IgD-negative memory B cell (primary cell): ENCODE data around the gene B2M. TPM values are rescaled to one million over a fixed set of nuclear protein-coding genes. Genes with fewer than 3 reads are reported as not detected.
"Not testable (repeated sequence)": the region's sequence is repeated elsewhere in the genome, so short reads cannot be mapped to it uniquely, and the experiment has no call there.

ENCODE experiments used
- H3K27ac Mint-ChIP-seq, 3 donors: one replicate each; pipeline ENCODE4 v1.8.0; 2020 to 2022; ENCODE audit warnings: mild to moderate bottlenecking in 3 of 3, mixed read lengths in 3 of 3, moderate library complexity in 1 of 3
- H3K27me3 Mint-ChIP-seq: one replicate; pipeline ENCODE4 v1.8.0; 2021; ENCODE audit warnings: mixed read lengths
- H3K36me3 Mint-ChIP-seq: one replicate; pipeline ENCODE4 v1.8.0; 2020; ENCODE audit warnings: mild to moderate bottlenecking, mixed read lengths
- H3K4me1 Mint-ChIP-seq, 3 donors: one replicate each; pipeline ENCODE4 v1.8.0; 2020 to 2022; ENCODE audit warnings: mixed read lengths in 3 of 3, mild to moderate bottlenecking in 1 of 3
- H3K4me3 Mint-ChIP-seq, 4 donors: one replicate each; pipeline ENCODE4 v1.8.0; 2020 to 2022; ENCODE audit warnings: mild to moderate bottlenecking in 4 of 4, mixed read lengths in 4 of 4, moderate library complexity in 3 of 4
- H3K9me3 Mint-ChIP-seq, 3 donors: one replicate each; pipeline ENCODE4 v1.8.0; 2020 to 2021; ENCODE audit warnings: mixed read lengths in 3 of 3, mild to moderate bottlenecking in 1 of 3
- polyA plus RNA-seq: library from polyadenylated mRNA; unstranded; fragments of 300-500 nt; fragmentation: Illumina TruSeq; gene quantifications from one replicate; pipeline ENCODE4 v1.2.3, GENCODE V29; 2021

The B2M gene
- polyA plus RNA-seq, 1 donor from 2014 or later = 23,226 TPM

DNA sequence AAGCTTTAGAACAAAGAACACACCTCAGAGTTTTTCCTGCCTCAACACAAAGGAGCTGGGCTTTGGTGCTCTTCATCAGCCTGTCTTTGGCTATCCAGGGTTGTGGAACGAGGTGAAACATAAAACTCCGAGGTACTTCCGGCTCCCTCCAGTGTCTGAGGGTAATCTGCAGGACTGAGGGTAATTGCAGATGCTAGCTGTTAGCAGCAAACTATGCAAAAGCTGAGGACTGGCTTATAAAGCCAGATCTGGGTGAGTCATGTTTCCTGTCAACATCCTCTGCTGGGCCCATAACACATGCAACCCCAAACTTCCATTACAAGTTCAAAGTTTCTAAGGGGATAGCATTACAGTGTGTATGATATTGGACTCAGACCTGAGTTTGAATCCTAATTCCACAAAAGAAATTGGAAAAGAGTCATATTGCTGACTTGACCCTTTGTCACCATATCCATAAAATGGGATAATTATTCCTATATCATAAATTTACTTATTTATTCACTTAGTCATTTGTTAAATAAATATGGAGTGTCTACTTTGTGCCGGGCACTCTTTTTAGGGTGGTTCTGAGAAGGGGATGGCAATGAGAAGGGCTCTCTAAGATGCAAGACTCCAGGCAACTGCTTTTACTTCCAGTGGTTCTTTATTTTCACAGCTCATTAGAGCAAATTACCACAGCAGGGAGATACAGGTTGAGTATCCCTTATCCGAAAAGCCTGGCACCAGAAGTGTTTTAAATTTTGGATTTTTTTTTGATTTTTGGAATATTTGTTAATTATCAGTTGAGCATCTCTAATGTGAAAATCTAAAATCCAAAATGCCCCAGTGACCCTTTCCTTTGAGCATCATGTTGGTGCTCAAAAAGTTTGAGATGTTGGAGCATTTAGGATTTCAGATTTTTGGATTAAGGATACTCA lies 15.5 kb downstream of the B2M start:
- H3K27me3 Mint-ChIP-seq = no peaks in the 10 kb centered on the region
- H3K4me1 Mint-ChIP-seq = peaks cover 47 to 55% (median 52%) of the 10 kb centered on the region in 3 donors
- H3K27ac Mint-ChIP-seq = peak overlapping the region; percentile 96 to 100 (median 99)
- peaks cover 1% of the 10 kb centered on the region for H3K36me3 Mint-ChIP-seq
- H3K4me3 Mint-ChIP-seq = peak overlapping the region; percentile 89 to 97 (median 94)
- H3K9me3 Mint-ChIP-seq = no peaks in the 10 kb centered on the region

- Mint-ChIP-seq H3K27me3 (no peaks in the 10 kb centered on the region), H3K4me1 (peaks cover 45 to 55% (median 46%) of the 10 kb centered on the region in 3 donors), H3K9me3 (no peaks in the 10 kb centered on the region), H3K27ac (peak overlapping the region; percentile 96 to 100 (median 99)), H3K36me3 (peaks cover 4% of the 10 kb centered on the region), H3K4me3 (peak overlapping the region; percentile 54 to 97 (median 92))
Observed at GRCh38 chr15:44727485-44728231, 16.3 kb downstream of the B2M start.

GRCh38 chr15:44728232-44728575 lies 16.9 kb downstream of the B2M start:
- Mint-ChIP-seq H3K27ac (peak overlapping the region; percentile 96 to 100 (median 99)), H3K4me3 (peak overlapping the region; percentile 89 to 99 (median 98)), H3K4me1 (peaks cover 44 to 54% (median 45%) of the 10 kb centered on the region in 3 donors)
- not testable (repeated sequence) for H3K9me3 Mint-ChIP-seq, H3K36me3 Mint-ChIP-seq, H3K27me3 Mint-ChIP-seq

- H3K9me3 Mint-ChIP-seq = no peaks in the 10 kb centered on the region
- peak overlapping the region; percentile 89 to 99 (median 98) for H3K4me3 Mint-ChIP-seq
- H3K36me3 Mint-ChIP-seq = peaks cover 4% of the 10 kb centered on the region
- H3K27me3 Mint-ChIP-seq = no peaks in the 10 kb centered on the region
- peaks cover 44 to 54% (median 45%) of the 10 kb centered on the region in 3 donors for H3K4me1 Mint-ChIP-seq
- H3K27ac Mint-ChIP-seq = peak overlapping the region; percentile 96 to 100 (median 99)
Observed at GRCh38 chr15:44728576-44729407, 17.5 kb downstream of the B2M start.

- H3K36me3 Mint-ChIP-seq = peaks cover 4% of the 10 kb centered on the region
- H3K9me3 Mint-ChIP-seq = no peaks in the 10 kb centered on the region
- peaks cover 40 to 51% (median 40%) of the 10 kb centered on the region in 3 donors for H3K4me1 Mint-ChIP-seq
Observed at GRCh38 chr15:44729408-44730127, 18.3 kb downstream of the B2M start.

GRCh38 chr15:44734839-44735481 lies 23.6 kb downstream of the B2M start:
- Mint-ChIP-seq H3K9me3 (no peaks in the 10 kb centered on the region), H3K36me3 (peaks cover 3% of the 10 kb centered on the region), H3K4me3 (peak overlapping the region; percentile 80 to 96 (median 87)), H3K4me1 (peaks cover 43 to 55% (median 48%) of the 10 kb centered on the region in 3 donors), H3K27me3 (no peaks in the 10 kb centered on the region), H3K27ac (peak overlapping the region; percentile 81 to 95 (median 95))

More at GRCh38 chr15:44729408-44730127, 18.3 kb downstream of the B2M start:
- Mint-ChIP-seq H3K27me3 (no peaks in the 10 kb centered on the region), H3K4me3 (peak overlapping the region; percentile 89 to 99 (median 98)), H3K27ac (peak overlapping the region; percentile 96 to 100 (median 99))

DNA sequence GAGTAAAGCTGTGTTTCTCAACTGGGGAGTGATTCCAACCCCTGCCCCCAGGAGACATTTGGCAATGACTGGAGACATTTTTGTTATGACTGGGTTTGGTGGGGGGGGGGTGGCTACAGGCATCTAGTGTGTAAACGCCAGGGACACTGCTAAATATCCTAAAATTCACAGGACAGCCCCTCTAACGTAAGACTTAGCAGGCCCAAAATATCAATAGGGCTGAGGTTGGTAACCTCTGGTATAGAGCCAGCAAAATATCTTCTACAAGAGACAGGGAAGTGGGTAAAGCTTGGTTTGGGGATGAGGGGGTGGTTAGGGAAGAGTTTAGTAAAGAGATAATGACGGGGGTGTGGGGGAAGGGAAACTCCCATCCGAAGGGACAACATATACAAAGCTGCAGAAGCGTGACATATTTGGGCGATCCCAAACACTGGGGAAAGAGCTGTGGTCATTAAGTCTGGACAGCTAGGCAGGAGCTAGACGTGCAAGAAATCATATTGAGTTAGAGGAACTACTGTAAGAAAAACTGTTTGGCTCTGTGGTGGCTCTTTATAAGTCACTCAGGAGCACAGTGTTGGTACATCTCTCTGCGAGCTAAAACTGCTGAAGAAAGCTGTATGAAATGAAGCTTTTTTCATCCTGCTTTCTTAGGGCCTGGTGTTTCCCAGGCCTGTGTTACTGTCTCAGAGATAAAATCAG lies 24.3 kb downstream of the B2M start:
- Mint-ChIP-seq H3K36me3 (peaks cover 3% of the 10 kb centered on the region), H3K9me3 (no peaks in the 10 kb centered on the region), H3K4me1 (peaks cover 42 to 51% (median 48%) of the 10 kb centered on the region in 3 donors)

GRCh38 chr15:44736181-44736765 lies 25.0 kb downstream of the B2M start, which contains the start of gene TRIM69:
TRIM69 (plus strand) TSS chr15:44736528; CDS start chr15:44736705, 177 bp downstream.
- H3K27ac Mint-ChIP-seq = peak within 1 kb of the TSS; percentile 81 to 95 (median 95)
- no peaks in the 10 kb centered on the region for H3K9me3 Mint-ChIP-seq
- H3K36me3 Mint-ChIP-seq = peaks cover 3% of the 10 kb centered on the region
- H3K27me3 Mint-ChIP-seq = no peaks in the 10 kb centered on the region
- peak within 1 kb of the TSS; percentile 80 to 96 (median 87) for H3K4me3 Mint-ChIP-seq
- H3K4me1 Mint-ChIP-seq = peaks cover 40 to 50% (median 45%) of the 10 kb centered on the region in 3 donors

More for the DNA sequence above, 24.3 kb downstream of the B2M start:
- H3K27me3 Mint-ChIP-seq = no peaks in the 10 kb centered on the region
- peak overlapping the region; percentile 80 to 96 (median 87) for H3K4me3 Mint-ChIP-seq
- peak overlapping the region; percentile 81 to 95 (median 95) for H3K27ac Mint-ChIP-seq

- H3K36me3 Mint-ChIP-seq = no peaks in the 10 kb centered on the region
- no peaks in the 10 kb centered on the region for H3K9me3 Mint-ChIP-seq
- H3K4me1 Mint-ChIP-seq = peaks cover 33 to 36% (median 34%) of the 10 kb centered on the region in 3 donors
- peak overlapping the region in 1 of 3 donors; percentile 27 for H3K27ac Mint-ChIP-seq
- H3K4me3 Mint-ChIP-seq = peak overlapping the region in 1 of 4 donors; percentile 51
- H3K27me3 Mint-ChIP-seq = no peaks in the 10 kb centered on the region
Observed at GRCh38 chr15:44738340-44738984, 27.1 kb downstream of the B2M start.

GRCh38 chr15:44739222-44739847 lies 28.0 kb downstream of the B2M start:
- H3K27ac Mint-ChIP-seq, H3K36me3 Mint-ChIP-seq, H3K9me3 Mint-ChIP-seq, H3K27me3 Mint-ChIP-seq, H3K4me3 Mint-ChIP-seq: not testable (repeated sequence)
- H3K4me1 Mint-ChIP-seq = peaks cover 33 to 36% (median 34%) of the 10 kb centered on the region in 3 donors

DNA sequence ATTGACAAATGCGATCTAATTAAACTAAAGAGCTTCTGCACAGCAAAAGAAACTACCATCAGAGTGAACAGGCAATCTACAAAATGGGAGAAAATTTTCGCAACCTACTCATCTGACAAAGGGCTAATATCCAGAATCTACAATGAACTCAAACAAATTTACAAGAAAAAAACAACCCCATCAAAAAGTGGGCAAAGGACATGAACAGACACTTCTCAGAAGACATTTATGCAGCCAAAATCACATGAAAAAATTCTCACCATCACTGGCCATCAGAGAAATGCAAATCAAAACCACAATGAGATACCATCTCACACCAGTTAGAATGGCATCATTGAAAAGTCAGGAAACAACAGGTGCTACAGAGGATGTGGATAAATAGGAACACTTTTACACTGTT lies 32.1 kb downstream of the B2M start:
- H3K9me3 Mint-ChIP-seq, H3K4me3 Mint-ChIP-seq, H3K27ac Mint-ChIP-seq, H3K4me1 Mint-ChIP-seq, H3K27me3 Mint-ChIP-seq, H3K36me3 Mint-ChIP-seq: not testable (repeated sequence)

GRCh38 chr15:44753345-44753744 lies 42.0 kb downstream of the B2M start:
- no peak overlapping the region for H3K4me3 Mint-ChIP-seq
- no peaks in the 10 kb centered on the region for H3K27me3 Mint-ChIP-seq
- peaks cover 0 to 4% (median 3%) of the 10 kb centered on the region in 3 donors for H3K4me1 Mint-ChIP-seq
- H3K36me3 Mint-ChIP-seq = peaks cover 15% of the 10 kb centered on the region
- peaks cover 5 to 23% (median 6%) of the 10 kb centered on the region in 3 donors for H3K9me3 Mint-ChIP-seq
- no peak overlapping the region for H3K27ac Mint-ChIP-seq
